Measurements from ENCODE around the gene ITGB4. TPM values are rescaled to one million over a fixed set of nuclear protein-coding genes. Genes with fewer than 3 reads are reported as not detected.

Gene ITGB4
- polyA plus RNA-seq, 1 donor = 4.6 TPM

GRCh38 chr17:75785016-75785890 is 64.0 kb downstream of the ITGB4 start:
- DNase-seq (ENCODE audit: low read depth) = no peak

DNA sequence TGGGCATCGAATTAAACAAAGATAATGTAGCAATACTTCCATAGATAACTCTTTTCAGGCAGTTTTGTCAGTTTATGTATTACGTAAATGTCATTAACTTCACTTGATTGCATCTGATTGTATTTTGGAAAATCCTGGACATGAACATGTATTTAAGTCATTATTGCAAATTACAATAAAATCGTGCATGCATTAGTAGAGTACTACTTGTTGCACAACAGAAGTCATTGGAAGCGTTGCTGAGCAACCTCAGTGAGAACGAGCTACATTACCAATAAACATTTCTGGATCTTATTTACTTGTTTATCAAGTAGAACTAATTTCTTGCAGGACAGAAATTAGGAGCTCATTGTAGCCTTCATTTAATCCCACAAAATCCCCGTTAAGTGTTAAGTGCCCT is 70.0 kb downstream of the ITGB4 start:
- no peak for DNase-seq (ENCODE audit: low read depth)

- DNase-seq (ENCODE audit: low read depth) = no peak
These were observed 72.2 kb downstream of the ITGB4 start for GRCh38 chr17:75793460-75793859.

DNA sequence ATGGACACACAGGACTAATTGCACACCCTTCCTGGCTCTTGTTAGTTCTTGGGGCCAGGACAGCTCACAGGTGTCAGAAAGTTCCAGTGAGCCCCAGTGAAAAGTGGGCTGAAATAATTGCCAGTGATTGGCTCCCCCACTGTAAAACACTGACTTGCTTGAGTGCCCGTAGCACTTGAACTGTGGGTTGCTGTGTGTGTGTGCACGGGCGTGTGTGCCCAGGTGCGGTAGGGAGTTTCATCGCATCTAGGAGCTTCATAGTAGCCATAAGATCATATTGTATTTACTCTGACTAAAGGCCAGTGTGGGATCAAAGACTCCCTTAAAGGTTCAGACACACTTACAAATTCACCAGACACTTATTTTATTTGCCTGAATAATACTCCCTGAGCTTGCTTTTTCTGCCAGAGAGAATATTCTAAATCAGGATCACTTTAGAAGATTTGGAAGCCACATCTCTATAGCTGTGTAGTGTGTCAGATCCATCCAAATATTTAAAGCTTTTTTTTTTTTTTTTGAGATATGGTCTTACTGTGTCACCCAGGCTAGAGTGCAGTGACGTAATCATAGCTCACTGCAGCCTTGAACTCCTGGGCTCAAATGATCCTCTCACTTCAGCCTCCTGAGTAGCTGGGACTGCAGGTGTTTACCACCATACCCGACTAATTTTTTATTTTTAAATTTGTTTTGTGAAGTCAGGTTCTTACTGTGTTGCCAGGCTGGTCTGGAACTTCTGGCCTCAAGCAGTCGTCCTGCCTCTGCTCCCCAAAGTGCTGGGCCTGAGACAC is 74.8 kb downstream of the ITGB4 start:
- no peak for DNase-seq (ENCODE audit: low read depth)

DNA sequence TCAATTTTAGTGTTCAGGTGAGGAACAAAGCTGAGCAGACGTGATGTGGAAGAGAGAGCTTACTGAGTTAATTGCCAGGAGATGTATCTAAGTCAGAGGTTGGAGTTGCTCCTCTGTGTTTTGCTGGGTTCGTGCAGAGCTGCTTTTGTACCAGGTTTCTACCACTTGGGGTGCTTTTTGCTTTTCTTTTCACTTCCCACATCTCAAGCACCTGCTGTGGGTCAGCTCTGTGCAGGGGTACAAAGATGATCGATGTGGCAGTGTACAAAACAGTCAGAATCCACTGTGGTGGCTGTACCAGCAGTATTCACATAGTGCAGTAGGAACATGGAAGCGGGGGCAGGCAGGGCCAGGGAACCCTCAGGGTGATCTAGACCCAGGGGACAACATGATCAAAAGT is 78.1 kb downstream of the ITGB4 start:
- DNase-seq (ENCODE audit: low read depth) = no peak

DNA sequence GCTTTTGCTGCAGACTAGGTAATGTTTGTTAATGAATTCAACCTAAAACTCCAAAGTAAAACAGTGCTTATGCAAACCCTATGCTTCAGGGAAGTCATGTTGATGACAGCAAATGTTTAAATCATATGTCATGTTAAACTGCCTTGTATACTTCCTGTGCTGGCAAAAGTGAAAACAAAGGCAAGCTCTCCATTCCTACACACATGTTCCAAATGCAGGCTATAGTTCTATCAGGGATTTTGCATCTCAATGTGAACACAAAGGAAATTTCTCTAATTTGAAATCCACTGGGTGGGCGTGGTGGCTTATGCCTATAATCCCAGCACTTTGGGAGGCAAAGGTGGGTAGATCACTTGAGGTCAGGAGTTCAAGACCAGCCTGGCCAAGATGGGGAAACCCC is 82.6 kb downstream of the ITGB4 start:
- DNase-seq (ENCODE audit: low read depth) = no peak

DNA sequence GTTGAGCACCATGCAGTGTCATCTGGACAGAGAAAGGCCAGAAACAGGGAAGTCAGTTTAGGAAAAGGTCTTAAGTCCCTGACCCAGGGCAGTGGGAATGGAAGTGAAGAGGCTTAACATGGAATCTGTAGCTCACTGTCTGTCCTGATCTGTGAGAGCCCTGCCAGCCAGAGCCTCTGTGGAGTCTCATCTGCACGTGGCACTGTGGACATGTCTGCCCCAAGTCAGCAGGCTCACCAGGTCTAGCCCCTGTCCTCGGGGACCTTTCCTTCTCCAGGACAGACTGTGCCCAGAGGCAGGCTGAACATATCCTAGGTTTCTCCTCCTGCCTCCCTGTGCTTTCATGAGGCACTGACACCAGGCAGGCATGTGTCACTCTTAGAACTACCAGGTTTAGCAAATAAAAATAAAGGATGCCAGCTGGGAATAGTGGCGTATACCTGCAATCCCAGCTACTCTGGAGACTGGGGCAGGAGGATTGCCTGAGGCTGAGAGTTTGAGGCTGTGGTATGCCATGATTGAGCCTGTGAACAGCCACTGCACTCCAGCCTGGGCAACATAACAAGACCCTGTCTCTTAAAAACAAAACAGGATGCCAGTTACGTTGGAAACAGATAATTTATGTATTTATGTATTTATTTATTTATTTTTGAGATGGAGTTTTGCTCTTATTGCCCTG is 85.7 kb downstream of the ITGB4 start:
- no peak for DNase-seq (ENCODE audit: low read depth)

Other genes with a start within 250 kb of the ITGB4 start
- gene CASKIN2, start 205.9 kb upstream of the ITGB4 start, polyA plus RNA-seq (ENCODE audit: insufficient read length) = 20.1 TPM
- 19.4 TPM for gene TSEN54, start 204.9 kb upstream of the ITGB4 start, polyA plus RNA-seq (ENCODE audit: insufficient read length)
- 6.4 TPM for gene LLGL2, start 195.8 kb upstream of the ITGB4 start, polyA plus RNA-seq (ENCODE audit: insufficient read length)
- 112 TPM for gene MYO15B, start 133.7 kb upstream of the ITGB4 start, polyA plus RNA-seq (ENCODE audit: insufficient read length)
- gene SMIM5, start 88.0 kb upstream of the ITGB4 start, polyA plus RNA-seq (ENCODE audit: insufficient read length) = 9.2 TPM
- 15.0 TPM for gene RECQL5, start 54.3 kb upstream of the ITGB4 start, polyA plus RNA-seq (ENCODE audit: insufficient read length)
- gene SAP30BP, start 54.1 kb upstream of the ITGB4 start, polyA plus RNA-seq (ENCODE audit: insufficient read length) = 72.4 TPM
- gene GALK1, start 43.7 kb downstream of the ITGB4 start, polyA plus RNA-seq (ENCODE audit: insufficient read length) = 24.8 TPM
- 21.9 TPM for gene UNK, start 63.3 kb downstream of the ITGB4 start, polyA plus RNA-seq (ENCODE audit: insufficient read length)
- 3.7 TPM for gene UNC13D, start 122.9 kb downstream of the ITGB4 start, polyA plus RNA-seq (ENCODE audit: insufficient read length)
- 51.9 TPM for gene WBP2, start 133.9 kb downstream of the ITGB4 start, polyA plus RNA-seq (ENCODE audit: insufficient read length)
- gene TRIM47, start 157.1 kb downstream of the ITGB4 start, polyA plus RNA-seq (ENCODE audit: insufficient read length) = 19.3 TPM
- gene TRIM65, start 175.5 kb downstream of the ITGB4 start, polyA plus RNA-seq (ENCODE audit: insufficient read length) = 16.4 TPM
- 73.6 TPM for gene MRPL38, start 183.4 kb downstream of the ITGB4 start, polyA plus RNA-seq (ENCODE audit: insufficient read length)
- gene FBF1, start 219.6 kb downstream of the ITGB4 start, polyA plus RNA-seq (ENCODE audit: insufficient read length) = 7.9 TPM

All from forelimb muscle (tissue), 1 donor.